ENCODE results near the gene CD58.
A peak's percentile ranks its signal among the peaks of the same experiment; 100 is the strongest.

CD58 gene

DNA sequence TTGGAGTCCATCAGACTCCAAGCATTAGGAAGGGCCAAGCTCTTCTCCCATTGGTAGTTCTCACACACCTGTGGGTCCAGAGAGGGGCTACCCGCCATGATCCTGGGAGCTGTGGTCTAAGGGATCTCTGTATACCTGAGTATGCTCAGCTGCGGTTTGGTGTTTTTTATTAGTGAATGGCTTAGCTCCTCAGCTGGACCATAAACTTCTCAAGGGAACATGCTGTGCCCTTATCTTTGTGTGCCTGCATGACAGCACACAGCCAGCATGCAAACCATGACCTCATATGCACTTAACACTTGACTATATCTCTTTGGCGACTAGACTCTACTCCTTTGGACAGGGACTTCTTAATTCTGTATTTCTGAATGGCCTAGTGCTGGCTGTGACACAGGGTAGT lies 94.5 kb downstream of the CD58 start (continued):
- TF ChIP-seq, protein P1, sequence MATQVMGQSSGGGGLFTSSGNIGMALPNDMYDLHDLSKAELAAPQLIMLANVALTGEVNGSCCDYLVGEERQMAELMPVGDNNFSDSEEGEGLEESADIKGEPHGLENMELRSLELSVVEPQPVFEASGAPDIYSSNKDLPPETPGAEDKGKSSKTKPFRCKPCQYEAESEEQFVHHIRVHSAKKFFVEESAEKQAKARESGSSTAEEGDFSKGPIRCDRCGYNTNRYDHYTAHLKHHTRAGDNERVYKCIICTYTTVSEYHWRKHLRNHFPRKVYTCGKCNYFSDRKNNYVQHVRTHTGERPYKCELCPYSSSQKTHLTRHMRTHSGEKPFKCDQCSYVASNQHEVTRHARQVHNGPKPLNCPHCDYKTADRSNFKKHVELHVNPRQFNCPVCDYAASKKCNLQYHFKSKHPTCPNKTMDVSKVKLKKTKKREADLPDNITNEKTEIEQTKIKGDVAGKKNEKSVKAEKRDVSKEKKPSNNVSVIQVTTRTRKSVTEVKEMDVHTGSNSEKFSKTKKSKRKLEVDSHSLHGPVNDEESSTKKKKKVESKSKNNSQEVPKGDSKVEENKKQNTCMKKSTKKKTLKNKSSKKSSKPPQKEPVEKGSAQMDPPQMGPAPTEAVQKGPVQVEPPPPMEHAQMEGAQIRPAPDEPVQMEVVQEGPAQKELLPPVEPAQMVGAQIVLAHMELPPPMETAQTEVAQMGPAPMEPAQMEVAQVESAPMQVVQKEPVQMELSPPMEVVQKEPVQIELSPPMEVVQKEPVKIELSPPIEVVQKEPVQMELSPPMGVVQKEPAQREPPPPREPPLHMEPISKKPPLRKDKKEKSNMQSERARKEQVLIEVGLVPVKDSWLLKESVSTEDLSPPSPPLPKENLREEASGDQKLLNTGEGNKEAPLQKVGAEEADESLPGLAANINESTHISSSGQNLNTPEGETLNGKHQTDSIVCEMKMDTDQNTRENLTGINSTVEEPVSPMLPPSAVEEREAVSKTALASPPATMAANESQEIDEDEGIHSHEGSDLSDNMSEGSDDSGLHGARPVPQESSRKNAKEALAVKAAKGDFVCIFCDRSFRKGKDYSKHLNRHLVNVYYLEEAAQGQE (tag by site-specific recombination; IDR thresholded peaks at IDR 0.05) = peak; percentile 63; the same call in 1 of the 2 replicates
- TF ChIP-seq, protein P2, sequence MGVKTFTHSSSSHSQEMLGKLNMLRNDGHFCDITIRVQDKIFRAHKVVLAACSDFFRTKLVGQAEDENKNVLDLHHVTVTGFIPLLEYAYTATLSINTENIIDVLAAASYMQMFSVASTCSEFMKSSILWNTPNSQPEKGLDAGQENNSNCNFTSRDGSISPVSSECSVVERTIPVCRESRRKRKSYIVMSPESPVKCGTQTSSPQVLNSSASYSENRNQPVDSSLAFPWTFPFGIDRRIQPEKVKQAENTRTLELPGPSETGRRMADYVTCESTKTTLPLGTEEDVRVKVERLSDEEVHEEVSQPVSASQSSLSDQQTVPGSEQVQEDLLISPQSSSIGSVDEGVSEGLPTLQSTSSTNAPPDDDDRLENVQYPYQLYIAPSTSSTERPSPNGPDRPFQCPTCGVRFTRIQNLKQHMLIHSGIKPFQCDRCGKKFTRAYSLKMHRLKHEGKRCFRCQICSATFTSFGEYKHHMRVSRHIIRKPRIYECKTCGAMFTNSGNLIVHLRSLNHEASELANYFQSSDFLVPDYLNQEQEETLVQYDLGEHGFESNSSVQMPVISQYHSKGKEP (tag by site-specific recombination; IDR thresholded peaks at IDR 0.05) = peak; percentile 90
- TF ChIP-seq ZNF19 (tag by site-specific recombination; IDR thresholded peaks at IDR 0.05; ENCODE audit: low read depth) (peak; percentile 82; the same call in 1 of the 2 replicates), OSR2 (tag by site-specific recombination; IDR thresholded peaks at IDR 0.05) (peak; percentile 74), ZXDB (tag by site-specific recombination; IDR thresholded peaks at IDR 0.05) (0 out of 2 replicates have a peak, but pooled peaks have one; percentile 52), ZNF777 (tag by site-specific recombination; IDR thresholded peaks at IDR 0.05; ENCODE audit: borderline replicate concordance) (no peak), ZNF664 (tag by site-specific recombination; IDR thresholded peaks at IDR 0.05) (no peak), TCF7L2 (IDR thresholded peaks at IDR 0.05; ENCODE audit: borderline replicate concordance, low read depth, low read length) (no peak; the same call in 1 of the 2 replicates), ZNF596 (tag by site-specific recombination; IDR thresholded peaks at IDR 0.05) (peak; percentile 43; the same call in 1 of the 2 replicates), ZNF629 (tag by site-specific recombination; IDR thresholded peaks at IDR 0.05) (peak; percentile 93), ZNF843 (tag by site-specific recombination; IDR thresholded peaks at IDR 0.05) (peak; percentile 95), ZNF248 (tag by site-specific recombination; IDR thresholded peaks at IDR 0.05) (no peak), ZBTB48 (tag by site-specific recombination; IDR thresholded peaks at IDR 0.05) (peak; percentile 82), ZNF747 (tag by site-specific recombination; IDR thresholded peaks at IDR 0.05) (no peak), KLF10 (tag by site-specific recombination; IDR thresholded peaks at IDR 0.05) (no peak), ZNF621 (tag by site-specific recombination; IDR thresholded peaks at IDR 0.05) (no peak), ZNF140 (tag by site-specific recombination; IDR thresholded peaks at IDR 0.05) (0 out of 2 replicates have a peak, but pooled peaks have one; percentile 30), ZNF239 (tag by site-specific recombination; IDR thresholded peaks at IDR 0.05) (no peak), KLF16 (tag by site-specific recombination; IDR thresholded peaks at IDR 0.05) (no peak)
- TF ChIP-seq, protein P3, sequence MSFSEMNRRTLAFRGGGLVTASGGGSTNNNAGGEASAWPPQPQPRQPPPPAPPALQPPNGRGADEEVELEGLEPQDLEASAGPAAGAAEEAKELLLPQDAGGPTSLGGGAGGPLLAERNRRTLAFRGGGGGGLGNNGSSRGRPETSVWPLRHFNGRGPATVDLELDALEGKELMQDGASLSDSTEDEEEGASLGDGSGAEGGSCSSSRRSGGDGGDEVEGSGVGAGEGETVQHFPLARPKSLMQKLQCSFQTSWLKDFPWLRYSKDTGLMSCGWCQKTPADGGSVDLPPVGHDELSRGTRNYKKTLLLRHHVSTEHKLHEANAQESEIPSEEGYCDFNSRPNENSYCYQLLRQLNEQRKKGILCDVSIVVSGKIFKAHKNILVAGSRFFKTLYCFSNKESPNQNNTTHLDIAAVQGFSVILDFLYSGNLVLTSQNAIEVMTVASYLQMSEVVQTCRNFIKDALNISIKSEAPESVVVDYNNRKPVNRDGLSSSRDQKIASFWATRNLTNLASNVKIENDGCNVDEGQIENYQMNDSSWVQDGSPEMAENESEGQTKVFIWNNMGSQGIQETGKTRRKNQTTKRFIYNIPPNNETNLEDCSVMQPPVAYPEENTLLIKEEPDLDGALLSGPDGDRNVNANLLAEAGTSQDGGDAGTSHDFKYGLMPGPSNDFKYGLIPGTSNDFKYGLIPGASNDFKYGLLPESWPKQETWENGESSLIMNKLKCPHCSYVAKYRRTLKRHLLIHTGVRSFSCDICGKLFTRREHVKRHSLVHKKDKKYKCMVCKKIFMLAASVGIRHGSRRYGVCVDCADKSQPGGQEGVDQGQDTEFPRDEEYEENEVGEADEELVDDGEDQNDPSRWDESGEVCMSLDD (tag by site-specific recombination; IDR thresholded peaks at IDR 0.05) = no peak
- TF ChIP-seq, protein P4, sequence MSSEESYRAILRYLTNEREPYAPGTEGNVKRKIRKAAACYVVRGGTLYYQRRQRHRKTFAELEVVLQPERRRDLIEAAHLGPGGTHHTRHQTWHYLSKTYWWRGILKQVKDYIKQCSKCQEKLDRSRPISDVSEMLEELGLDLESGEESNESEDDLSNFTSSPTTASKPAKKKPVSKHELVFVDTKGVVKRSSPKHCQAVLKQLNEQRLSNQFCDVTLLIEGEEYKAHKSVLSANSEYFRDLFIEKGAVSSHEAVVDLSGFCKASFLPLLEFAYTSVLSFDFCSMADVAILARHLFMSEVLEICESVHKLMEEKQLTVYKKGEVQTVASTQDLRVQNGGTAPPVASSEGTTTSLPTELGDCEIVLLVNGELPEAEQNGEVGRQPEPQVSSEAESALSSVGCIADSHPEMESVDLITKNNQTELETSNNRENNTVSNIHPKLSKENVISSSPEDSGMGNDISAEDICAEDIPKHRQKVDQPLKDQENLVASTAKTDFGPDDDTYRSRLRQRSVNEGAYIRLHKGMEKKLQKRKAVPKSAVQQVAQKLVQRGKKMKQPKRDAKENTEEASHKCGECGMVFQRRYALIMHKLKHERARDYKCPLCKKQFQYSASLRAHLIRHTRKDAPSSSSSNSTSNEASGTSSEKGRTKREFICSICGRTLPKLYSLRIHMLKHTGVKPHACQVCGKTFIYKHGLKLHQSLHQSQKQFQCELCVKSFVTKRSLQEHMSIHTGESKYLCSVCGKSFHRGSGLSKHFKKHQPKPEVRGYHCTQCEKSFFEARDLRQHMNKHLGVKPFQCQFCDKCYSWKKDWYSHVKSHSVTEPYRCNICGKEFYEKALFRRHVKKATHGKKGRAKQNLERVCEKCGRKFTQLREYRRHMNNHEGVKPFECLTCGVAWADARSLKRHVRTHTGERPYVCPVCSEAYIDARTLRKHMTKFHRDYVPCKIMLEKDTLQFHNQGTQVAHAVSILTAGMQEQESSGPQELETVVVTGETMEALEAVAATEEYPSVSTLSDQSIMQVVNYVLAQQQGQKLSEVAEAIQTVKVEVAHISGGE (tag by site-specific recombination; conservative IDR thresholded peaks at IDR 0.05; ENCODE audit: low read depth) = no peak
- TF ChIP-seq, protein P5, sequence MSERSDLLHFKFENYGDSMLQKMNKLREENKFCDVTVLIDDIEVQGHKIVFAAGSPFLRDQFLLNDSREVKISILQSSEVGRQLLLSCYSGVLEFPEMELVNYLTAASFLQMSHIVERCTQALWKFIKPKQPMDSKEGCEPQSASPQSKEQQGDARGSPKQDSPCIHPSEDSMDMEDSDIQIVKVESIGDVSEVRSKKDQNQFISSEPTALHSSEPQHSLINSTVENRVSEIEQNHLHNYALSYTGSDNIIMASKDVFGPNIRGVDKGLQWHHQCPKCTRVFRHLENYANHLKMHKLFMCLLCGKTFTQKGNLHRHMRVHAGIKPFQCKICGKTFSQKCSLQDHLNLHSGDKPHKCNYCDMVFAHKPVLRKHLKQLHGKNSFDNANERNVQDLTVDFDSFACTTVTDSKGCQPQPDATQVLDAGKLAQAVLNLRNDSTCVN (tag by site-specific recombination; optimal IDR thresholded peaks at IDR 0.05) = no peak
- TF ChIP-seq, protein P6, sequence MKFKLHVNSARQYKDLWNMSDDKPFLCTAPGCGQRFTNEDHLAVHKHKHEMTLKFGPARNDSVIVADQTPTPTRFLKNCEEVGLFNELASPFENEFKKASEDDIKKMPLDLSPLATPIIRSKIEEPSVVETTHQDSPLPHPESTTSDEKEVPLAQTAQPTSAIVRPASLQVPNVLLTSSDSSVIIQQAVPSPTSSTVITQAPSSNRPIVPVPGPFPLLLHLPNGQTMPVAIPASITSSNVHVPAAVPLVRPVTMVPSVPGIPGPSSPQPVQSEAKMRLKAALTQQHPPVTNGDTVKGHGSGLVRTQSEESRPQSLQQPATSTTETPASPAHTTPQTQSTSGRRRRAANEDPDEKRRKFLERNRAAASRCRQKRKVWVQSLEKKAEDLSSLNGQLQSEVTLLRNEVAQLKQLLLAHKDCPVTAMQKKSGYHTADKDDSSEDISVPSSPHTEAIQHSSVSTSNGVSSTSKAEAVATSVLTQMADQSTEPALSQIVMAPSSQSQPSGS (tag by site-specific recombination; IDR thresholded peaks at IDR 0.05; ENCODE audit: low read depth) = peak; percentile 92
- TF ChIP-seq, protein P7, sequence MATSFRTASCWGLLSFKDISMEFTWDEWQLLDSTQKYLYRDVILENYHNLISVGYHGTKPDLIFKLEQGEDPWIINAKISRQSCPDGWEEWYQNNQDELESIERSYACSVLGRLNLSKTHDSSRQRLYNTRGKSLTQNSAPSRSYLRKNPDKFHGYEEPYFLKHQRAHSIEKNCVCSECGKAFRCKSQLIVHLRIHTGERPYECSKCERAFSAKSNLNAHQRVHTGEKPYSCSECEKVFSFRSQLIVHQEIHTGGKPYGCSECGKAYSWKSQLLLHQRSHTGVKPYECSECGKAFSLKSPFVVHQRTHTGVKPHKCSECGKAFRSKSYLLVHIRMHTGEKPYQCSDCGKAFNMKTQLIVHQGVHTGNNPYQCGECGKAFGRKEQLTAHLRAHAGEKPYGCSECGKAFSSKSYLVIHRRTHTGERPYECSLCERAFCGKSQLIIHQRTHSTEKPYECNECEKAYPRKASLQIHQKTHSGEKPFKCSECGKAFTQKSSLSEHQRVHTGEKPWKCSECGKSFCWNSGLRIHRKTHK (tag by site-specific recombination; IDR thresholded peaks at IDR 0.05) = no peak

All from HEK293 (cell line).